Peyer's patch (tissue), 4 donors: Measurements from ENCODE around the gene ADAM15. TPM values are rescaled to one million over a fixed set of nuclear protein-coding genes. Genes with fewer than 3 reads are reported as not detected.

Source experiments
- DNase-seq, 3 donors: peaks; one replicate each; pipeline ENCODE4 v3.0.0-alpha.2; 2017 to 2019
- H3K27ac ChIP-seq, 4 donors: fragments of 200-600 bp; sonication (generic); one replicate each; pipeline ENCODE4 v1.5.1; 2016 to 2019
- H3K27me3 ChIP-seq, 2 donors: fragments of 200-600 bp; sonication (generic); one replicate each; pipeline ENCODE4 v1.5.1; 2019
- H3K36me3 ChIP-seq, 3 donors: fragments of 200-600 bp; sonication (generic); one replicate each; pipeline ENCODE4 v1.5.1; 2016 to 2019
- H3K4me1 ChIP-seq, 4 donors: fragments of 200-600 bp; sonication (generic); one replicate each; pipeline ENCODE4 v1.5.1; 2016 to 2019
- H3K4me3 ChIP-seq, 4 donors: fragments of 200-600 bp; sonication (generic); 1 replicate in 3 of 4; 2 replicates in 1 of 4; pipeline ENCODE4 v1.5.1; 2016 to 2019; ENCODE audit warnings: mild to moderate bottlenecking in 1 of 4
- H3K9me3 ChIP-seq, 4 donors: fragments of 200-600 bp; sonication (generic); one replicate each; pipeline ENCODE4 v1.5.1; 2016 to 2019; ENCODE audit warnings: mild to moderate bottlenecking in 1 of 4
- POLR2A ChIP-seq, 2 donors: fragments of 450-650 bp; IDR thresholded peaks; one replicate each; pipeline ENCODE4 v1.5.1; 2017; ENCODE audit warnings: antibody characterized with exemption in 2 of 2, mild to moderate bottlenecking in 2 of 2, moderate library complexity in 2 of 2
- total RNA-seq, 4 donors: library from RNA; depleted of rRNA; stranded (reverse); fragments of >200 nt; gene quantifications; one replicate each; pipeline ENCODE4 v1.1.0, GENCODE V29; 2016
- TF ChIP-seq, protein P1 (sequence below), 6 experiments: fragments of 450-650 bp in 4 of 6; fragments of 200-600 bp in 2 of 6; sonication (generic) in 1 of 6; IDR thresholded peaks; one replicate each; pipeline ENCODE4 v1.5.1; 2017 to 2019; ENCODE audit warnings: antibody characterized with exemption in 6 of 6, mild to moderate bottlenecking in 3 of 6, moderate library complexity in 1 of 6

ADAM15 gene
- total RNA-seq, 4 donors from 2014 or later, result 111 to 191 (median 126) TPM

DNA sequence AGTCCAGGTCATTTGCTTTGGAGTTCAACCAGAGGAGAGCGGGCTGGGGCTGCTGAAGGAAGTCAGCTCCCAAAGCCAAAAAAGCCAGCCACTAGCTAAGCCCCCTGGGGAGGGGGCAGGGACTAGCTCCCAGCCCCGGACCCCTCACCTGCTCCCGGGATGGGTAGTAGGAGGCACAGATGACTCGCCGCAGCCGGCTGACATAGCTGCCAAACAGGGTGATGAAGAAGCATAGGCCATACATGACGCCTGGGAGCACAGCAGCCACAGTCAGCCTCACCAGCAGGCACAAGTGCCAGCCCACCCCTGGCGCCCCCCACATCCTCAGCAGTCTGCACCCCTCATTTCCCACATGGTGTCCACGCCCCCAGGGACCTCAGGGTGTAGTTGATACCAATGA is 25.0 kb upstream of the ADAM15 start:
- no peak for DNase-seq
- Histone ChIP-seq H3K27ac (no peak overlapping the region), H3K4me3 (no peak overlapping the region), H3K9me3 (no peaks in the 10 kb centered on the region), H3K27me3 (no peaks in the 10 kb centered on the region), H3K4me1 (peaks cover 0 to 5% (median 0%) of the 10 kb centered on the region in 4 donors), H3K36me3 (no peaks in the 10 kb centered on the region)
- TF ChIP-seq, protein P1, sequence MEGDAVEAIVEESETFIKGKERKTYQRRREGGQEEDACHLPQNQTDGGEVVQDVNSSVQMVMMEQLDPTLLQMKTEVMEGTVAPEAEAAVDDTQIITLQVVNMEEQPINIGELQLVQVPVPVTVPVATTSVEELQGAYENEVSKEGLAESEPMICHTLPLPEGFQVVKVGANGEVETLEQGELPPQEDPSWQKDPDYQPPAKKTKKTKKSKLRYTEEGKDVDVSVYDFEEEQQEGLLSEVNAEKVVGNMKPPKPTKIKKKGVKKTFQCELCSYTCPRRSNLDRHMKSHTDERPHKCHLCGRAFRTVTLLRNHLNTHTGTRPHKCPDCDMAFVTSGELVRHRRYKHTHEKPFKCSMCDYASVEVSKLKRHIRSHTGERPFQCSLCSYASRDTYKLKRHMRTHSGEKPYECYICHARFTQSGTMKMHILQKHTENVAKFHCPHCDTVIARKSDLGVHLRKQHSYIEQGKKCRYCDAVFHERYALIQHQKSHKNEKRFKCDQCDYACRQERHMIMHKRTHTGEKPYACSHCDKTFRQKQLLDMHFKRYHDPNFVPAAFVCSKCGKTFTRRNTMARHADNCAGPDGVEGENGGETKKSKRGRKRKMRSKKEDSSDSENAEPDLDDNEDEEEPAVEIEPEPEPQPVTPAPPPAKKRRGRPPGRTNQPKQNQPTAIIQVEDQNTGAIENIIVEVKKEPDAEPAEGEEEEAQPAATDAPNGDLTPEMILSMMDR (IDR thresholded peaks at IDR 0.05), result no peak
- TF ChIP-seq POLR2A (IDR thresholded peaks at IDR 0.05), result no peak

DNA sequence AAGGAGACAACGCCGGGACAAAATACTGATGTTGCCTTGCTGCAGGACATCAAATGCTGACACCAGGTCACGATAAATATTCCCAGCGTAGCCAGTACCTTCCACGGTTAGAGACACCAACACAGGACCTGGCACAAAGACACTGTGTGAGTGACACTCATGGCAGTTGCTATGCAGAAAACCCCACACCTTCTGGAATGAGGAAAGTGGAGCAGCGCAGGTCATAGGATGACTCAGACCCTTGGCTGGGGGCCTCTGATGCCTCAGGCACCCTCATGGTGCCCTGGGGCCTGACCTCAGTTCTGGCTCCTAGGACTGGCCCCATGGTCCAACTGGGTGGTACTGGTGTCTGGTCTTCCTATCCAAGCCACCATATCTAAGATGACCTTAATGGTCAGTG is 24.5 kb upstream of the ADAM15 start:
- no peaks in the 10 kb centered on the region for H3K27me3 ChIP-seq
- no peak overlapping the region for H3K27ac ChIP-seq
- no peak for TF ChIP-seq POLR2A (IDR thresholded peaks at IDR 0.05)
- TF ChIP-seq, protein P1 (IDR thresholded peaks at IDR 0.05), result no peak
- peaks cover 0 to 5% (median 0%) of the 10 kb centered on the region in 4 donors for H3K4me1 ChIP-seq
- H3K9me3 ChIP-seq, result no peaks in the 10 kb centered on the region
- no peak overlapping the region for H3K4me3 ChIP-seq
- H3K36me3 ChIP-seq, result no peaks in the 10 kb centered on the region
- no peak for DNase-seq

- no peaks in the 10 kb centered on the region for H3K36me3 ChIP-seq
Observed at GRCh38 chr1:155029513-155030242, 21.4 kb upstream of the ADAM15 start.

GRCh38 chr1:155030243-155030795 is 20.8 kb upstream of the ADAM15 start:
- Histone ChIP-seq H3K27me3 (no peaks in the 10 kb centered on the region), H3K36me3 (no peaks in the 10 kb centered on the region), H3K4me1 (no peaks in the 10 kb centered on the region), H3K4me3 (no peak overlapping the region), H3K27ac (no peak overlapping the region), H3K9me3 (no peaks in the 10 kb centered on the region)
- DNase-seq, result no peak
- TF ChIP-seq POLR2A (IDR thresholded peaks at IDR 0.05), result no peak
- TF ChIP-seq, protein P1 (IDR thresholded peaks at IDR 0.05), result no peak

More at GRCh38 chr1:155029513-155030242, 21.4 kb upstream of the ADAM15 start:
- Histone ChIP-seq H3K27me3 (no peaks in the 10 kb centered on the region), H3K4me1 (no peaks in the 10 kb centered on the region), H3K4me3 (no peak overlapping the region), H3K27ac (no peak overlapping the region), H3K9me3 (no peaks in the 10 kb centered on the region)
- TF ChIP-seq, protein P1 (IDR thresholded peaks at IDR 0.05), result no peak
- TF ChIP-seq POLR2A (IDR thresholded peaks at IDR 0.05), result no peak
- DNase-seq, result no peak

DNA sequence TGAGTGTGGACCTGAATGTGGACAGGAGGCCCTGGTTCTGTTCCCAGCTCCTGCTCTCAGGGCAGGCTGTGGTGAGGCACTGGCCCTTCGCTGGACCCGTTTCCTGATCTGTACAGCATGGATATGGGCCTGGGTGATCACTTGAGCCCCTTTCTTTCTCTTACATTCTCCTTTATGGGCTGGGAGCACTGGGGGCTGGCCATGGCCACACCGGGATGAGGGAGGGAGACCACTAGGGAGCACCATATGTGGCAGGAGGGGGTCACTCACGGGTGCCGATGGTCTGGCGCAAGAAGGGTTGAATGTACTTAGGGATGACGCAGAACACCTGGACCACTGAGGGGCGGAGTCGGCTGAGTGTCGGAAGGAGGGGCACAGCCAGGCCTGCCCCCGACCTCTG is 20.2 kb upstream of the ADAM15 start:
- TF ChIP-seq, protein P1 (IDR thresholded peaks at IDR 0.05), result no peak
- TF ChIP-seq POLR2A (IDR thresholded peaks at IDR 0.05), result no peak
- no peak overlapping the region for H3K27ac ChIP-seq
- DNase-seq, result no peak
- no peaks in the 10 kb centered on the region for H3K9me3 ChIP-seq
- no peak overlapping the region for H3K4me3 ChIP-seq
- H3K4me1 ChIP-seq, result no peaks in the 10 kb centered on the region
- H3K36me3 ChIP-seq, result no peaks in the 10 kb centered on the region
- no peaks in the 10 kb centered on the region for H3K27me3 ChIP-seq
